Activated CD4-positive, alpha-beta T cell treated with anti-CD3 and anti-CD28 coated beads, Interleukin-2, amount 10 ng/mL, durations not matched to agents 7 days and 5 days (primary cell): ENCODE results near the gene SLCO3A1. TPM values are rescaled to one million over a fixed set of nuclear protein-coding genes. Genes with fewer than 3 reads are reported as not detected.

Experiments used
- CTCF ChIA-PET: fragments of 350-600 bp; sonication (Branson Sonifier 250); formaldehyde crosslinking; loops from one replicate; lab custom pipeline; 2021; ENCODE audit warnings: antibody characterized with exemption; lab: Charles Lee
- POLR2A ChIA-PET: fragments of 350-600 bp; sonication (Branson Sonifier 250); formaldehyde crosslinking; loops from one replicate; lab custom pipeline; 2021; ENCODE audit warnings: antibody characterized with exemption; lab: Charles Lee
- DNase-seq: peaks from one replicate; pipeline ENCODE4 v3.0.0-alpha.2; 2020
- H3K27ac Mint-ChIP-seq: one replicate; pipeline ENCODE4 v1.8.0; 2021; ENCODE audit warnings: mild to moderate bottlenecking, moderate library complexity, mixed read lengths
- H3K27me3 Mint-ChIP-seq: one replicate; pipeline ENCODE4 v1.8.0; 2021; ENCODE audit warnings: mixed read lengths
- H3K36me3 Mint-ChIP-seq: one replicate; pipeline ENCODE4 v1.8.0; 2021; ENCODE audit warnings: low read depth, mixed read lengths
- H3K4me1 Mint-ChIP-seq: one replicate; pipeline ENCODE4 v1.8.0; 2021; ENCODE audit warnings: mixed read lengths
- H3K4me3 Mint-ChIP-seq: one replicate; pipeline ENCODE4 v1.8.0; 2021; ENCODE audit warnings: mild to moderate bottlenecking, moderate library complexity, mixed read lengths
- H3K9me3 Mint-ChIP-seq: one replicate; pipeline ENCODE4 v1.8.0; 2021; ENCODE audit warnings: mixed read lengths
- total RNA-seq, 2 experiments: library from RNA; stranded (reverse); gene quantifications; one replicate each; pipeline ENCODE4 v1.2.3, GENCODE V29; 2021

SLCO3A1 gene
- total RNA-seq, 2 experiments from 2014 or later, result 41.8 to 46.8 TPM

GRCh38 chr15:92161039-92161670, 307.6 kb downstream of the SLCO3A1 start:
- ChIA-PET CTCF (interaction anchor here (0.6 kb wide), 1 partner anchor 787 kb away, joined by 3 read pairs; no protein-coding TSS in a partner anchor), POLR2A (no interaction called here)
- no peak overlapping the region for H3K4me3 Mint-ChIP-seq
- peaks cover 13% of the 10 kb centered on the region for H3K4me1 Mint-ChIP-seq
- no peaks in the 10 kb centered on the region for H3K27me3 Mint-ChIP-seq
- H3K27ac Mint-ChIP-seq, result peak overlapping the region; percentile 4
- H3K36me3 Mint-ChIP-seq, result peaks cover 5% of the 10 kb centered on the region
- DNase-seq, result no peak
- H3K9me3 Mint-ChIP-seq, result no peaks in the 10 kb centered on the region

DNA sequence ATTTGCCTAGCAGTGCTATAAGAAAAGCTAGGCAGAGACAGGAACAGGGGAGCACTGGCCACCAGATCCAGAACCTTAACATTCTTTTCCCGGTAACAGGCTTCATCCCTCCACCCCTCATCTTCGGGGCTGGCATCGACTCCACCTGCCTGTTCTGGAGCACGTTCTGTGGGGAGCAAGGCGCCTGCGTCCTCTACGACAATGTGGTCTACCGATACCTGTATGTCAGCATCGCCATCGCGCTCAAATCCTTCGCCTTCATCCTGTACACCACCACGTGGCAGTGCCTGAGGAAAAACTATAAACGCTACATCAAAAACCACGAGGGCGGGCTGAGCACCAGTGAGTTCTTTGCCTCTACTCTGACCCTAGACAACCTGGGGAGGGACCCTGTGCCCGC, 309.1 kb downstream of the SLCO3A1 start:
- ChIA-PET CTCF (no interaction called here), POLR2A (no interaction called here)
- H3K4me1 Mint-ChIP-seq, result peaks cover 13% of the 10 kb centered on the region
- H3K36me3 Mint-ChIP-seq, result peaks cover 5% of the 10 kb centered on the region
- H3K27me3 Mint-ChIP-seq, result no peaks in the 10 kb centered on the region
- DNase-seq, result no peak
- no peak overlapping the region for H3K4me3 Mint-ChIP-seq
- H3K27ac Mint-ChIP-seq, result no peak overlapping the region
- H3K9me3 Mint-ChIP-seq, result no peaks in the 10 kb centered on the region

DNA sequence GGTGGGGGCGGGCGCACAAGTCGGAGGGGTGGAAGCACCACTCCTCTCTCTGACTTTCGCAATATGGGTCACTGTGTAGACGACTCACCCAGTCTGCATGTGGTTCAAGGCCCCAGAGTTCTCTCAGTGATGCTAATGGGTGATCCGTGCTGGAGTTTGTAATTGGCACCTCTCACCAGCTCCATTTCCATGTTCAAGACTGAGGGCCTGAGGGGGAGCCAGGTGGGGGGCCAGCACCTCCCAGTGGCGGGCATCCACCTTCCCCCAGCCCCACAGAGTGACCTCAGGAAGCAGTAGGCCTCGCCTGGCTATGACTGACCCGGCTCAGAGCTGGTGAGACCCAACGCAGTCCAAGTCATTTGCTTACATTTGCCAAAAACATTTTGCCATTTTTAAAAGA, 310.1 kb downstream of the SLCO3A1 start:
- ChIA-PET POLR2A (no interaction called here), CTCF (no interaction called here)
- H3K27me3 Mint-ChIP-seq, result no peaks in the 10 kb centered on the region
- H3K4me3 Mint-ChIP-seq, result no peak overlapping the region
- H3K27ac Mint-ChIP-seq, result no peak overlapping the region
- H3K36me3 Mint-ChIP-seq, result peaks cover 5% of the 10 kb centered on the region
- H3K9me3 Mint-ChIP-seq, result no peaks in the 10 kb centered on the region
- H3K4me1 Mint-ChIP-seq, result peaks cover 4% of the 10 kb centered on the region
- DNase-seq, result no peak

GRCh38 chr15:92164327-92165000, 311.0 kb downstream of the SLCO3A1 start:
- no peak for DNase-seq
- no peak overlapping the region for H3K27ac Mint-ChIP-seq
- peaks cover 5% of the 10 kb centered on the region for H3K36me3 Mint-ChIP-seq
- H3K9me3 Mint-ChIP-seq, result no peaks in the 10 kb centered on the region
- ChIA-PET POLR2A (no interaction called here), CTCF (no interaction called here)
- H3K4me1 Mint-ChIP-seq, result peaks cover 4% of the 10 kb centered on the region
- H3K4me3 Mint-ChIP-seq, result no peak overlapping the region
- H3K27me3 Mint-ChIP-seq, result no peaks in the 10 kb centered on the region

GRCh38 chr15:92165001-92165346, 311.5 kb downstream of the SLCO3A1 start:
- Mint-ChIP-seq H3K4me3 (no peak overlapping the region), H3K4me1 (peaks cover 4% of the 10 kb centered on the region), H3K27ac (no peak overlapping the region), H3K9me3 (no peaks in the 10 kb centered on the region), H3K36me3 (peaks cover 5% of the 10 kb centered on the region), H3K27me3 (no peaks in the 10 kb centered on the region)
- CTCF ChIA-PET, result no interaction called here
- POLR2A ChIA-PET, result no interaction called here
- no peak for DNase-seq

DNA sequence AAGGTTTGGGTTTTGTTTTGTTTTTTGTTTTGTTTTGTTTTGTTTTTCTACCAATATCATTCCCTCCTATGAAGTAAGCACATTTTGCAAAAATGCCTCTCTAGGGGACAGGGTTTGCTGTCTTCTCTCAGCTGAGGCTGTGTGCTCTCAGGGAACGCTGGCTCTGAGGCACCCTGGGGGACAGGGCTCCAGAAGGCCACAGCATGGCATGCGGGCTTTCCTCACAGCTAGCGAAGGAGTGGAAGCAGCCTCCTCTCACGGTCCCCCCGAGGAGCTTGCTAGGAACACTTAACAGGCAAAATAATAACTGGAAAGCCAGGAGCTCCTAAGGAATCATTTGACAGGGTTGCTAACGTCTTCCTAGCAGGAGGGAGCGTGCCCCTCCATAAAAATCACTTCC, 312.5 kb downstream of the SLCO3A1 start:
- H3K4me3 Mint-ChIP-seq, result no peak overlapping the region
- no peaks in the 10 kb centered on the region for H3K9me3 Mint-ChIP-seq
- DNase-seq, result no peak
- no peak overlapping the region for H3K27ac Mint-ChIP-seq
- CTCF ChIA-PET, result interaction anchor here (0.6 kb wide), 1 partner anchor 153 kb away, joined by 4 read pairs; no protein-coding TSS in a partner anchor
- POLR2A ChIA-PET, result no interaction called here
- no peaks in the 10 kb centered on the region for H3K27me3 Mint-ChIP-seq
- peaks cover 4% of the 10 kb centered on the region for H3K4me1 Mint-ChIP-seq
- peaks cover 5% of the 10 kb centered on the region for H3K36me3 Mint-ChIP-seq

- H3K27me3 Mint-ChIP-seq, result no peaks in the 10 kb centered on the region
- DNase-seq, result no peak
- H3K9me3 Mint-ChIP-seq, result no peaks in the 10 kb centered on the region
- no peaks in the 10 kb centered on the region for H3K4me1 Mint-ChIP-seq
- CTCF ChIA-PET, result no interaction called here
- peaks cover 5% of the 10 kb centered on the region for H3K36me3 Mint-ChIP-seq
- POLR2A ChIA-PET, result no interaction called here
- no peak overlapping the region for H3K4me3 Mint-ChIP-seq
- H3K27ac Mint-ChIP-seq, result no peak overlapping the region
These were observed 313.4 kb downstream of the SLCO3A1 start for GRCh38 chr15:92166751-92167405.

GRCh38 chr15:92167451-92167850, 313.9 kb downstream of the SLCO3A1 start:
- no peak for DNase-seq
- H3K27me3 Mint-ChIP-seq, result no peaks in the 10 kb centered on the region
- no peaks in the 10 kb centered on the region for H3K9me3 Mint-ChIP-seq
- ChIA-PET POLR2A (no interaction called here), CTCF (no interaction called here)
- H3K27ac Mint-ChIP-seq, result no peak overlapping the region
- no peak overlapping the region for H3K4me3 Mint-ChIP-seq
- no peaks in the 10 kb centered on the region for H3K4me1 Mint-ChIP-seq
- peaks cover 5% of the 10 kb centered on the region for H3K36me3 Mint-ChIP-seq

DNA sequence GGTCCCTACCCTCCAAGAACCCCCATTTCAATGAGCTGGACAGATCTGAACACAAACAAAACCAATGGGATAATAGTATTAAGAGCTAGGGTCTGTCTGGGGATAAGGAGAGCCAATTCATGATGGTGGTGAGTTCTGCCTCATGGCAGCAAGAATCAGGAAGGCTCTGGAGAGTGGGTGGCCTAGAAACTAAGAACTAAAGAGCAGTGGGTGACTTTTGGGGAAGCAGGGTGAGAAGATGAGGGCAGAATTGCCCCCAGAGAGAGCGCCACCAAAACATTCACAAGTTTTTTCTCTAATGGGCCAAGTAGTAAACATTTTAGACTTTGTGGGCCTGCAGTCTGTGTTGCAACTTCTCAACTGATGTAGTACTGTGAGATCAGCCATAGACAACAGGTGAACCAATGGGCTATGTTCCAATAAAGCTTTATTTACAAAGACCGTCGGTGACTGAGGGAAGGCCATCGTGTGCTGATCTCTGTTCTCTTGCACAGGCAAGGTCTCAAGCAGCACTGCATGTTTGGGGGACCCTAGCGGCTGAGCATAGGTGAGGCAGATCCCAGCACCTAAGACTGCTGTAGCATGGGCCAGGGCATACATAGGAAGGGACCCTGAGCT, 314.7 kb downstream of the SLCO3A1 start:
- H3K4me3 Mint-ChIP-seq, result no peak overlapping the region
- no peaks in the 10 kb centered on the region for H3K4me1 Mint-ChIP-seq
- H3K27ac Mint-ChIP-seq, result no peak overlapping the region
- no peak for DNase-seq
- peaks cover 3% of the 10 kb centered on the region for H3K36me3 Mint-ChIP-seq
- ChIA-PET CTCF (interaction anchor here (1.0 to 1.4 kb wide), 2 partner anchors 12 to 13 kb away, joined by 3 read pairs; no protein-coding TSS in a partner anchor), POLR2A (no interaction called here)
- no peaks in the 10 kb centered on the region for H3K9me3 Mint-ChIP-seq
- no peaks in the 10 kb centered on the region for H3K27me3 Mint-ChIP-seq

GRCh38 chr15:92170897-92171296, 317.4 kb downstream of the SLCO3A1 start:
- POLR2A ChIA-PET, result no interaction called here
- Mint-ChIP-seq H3K36me3 (no peaks in the 10 kb centered on the region), H3K27ac (no peak overlapping the region), H3K9me3 (no peaks in the 10 kb centered on the region), H3K27me3 (no peaks in the 10 kb centered on the region), H3K4me1 (no peaks in the 10 kb centered on the region), H3K4me3 (no peak overlapping the region)
- CTCF ChIA-PET, result no interaction called here
- no peak for DNase-seq

- Mint-ChIP-seq H3K9me3 (no peaks in the 10 kb centered on the region), H3K36me3 (no peaks in the 10 kb centered on the region), H3K27me3 (peaks cover 21% of the 10 kb centered on the region), H3K4me1 (no peaks in the 10 kb centered on the region), H3K4me3 (no peak overlapping the region), H3K27ac (no peak overlapping the region)
- CTCF ChIA-PET, result no interaction called here
- POLR2A ChIA-PET, result no interaction called here
- DNase-seq, result no peak
These were observed 325.4 kb downstream of the SLCO3A1 start for GRCh38 chr15:92178911-92179310.

GRCh38 chr15:92184142-92184541, 330.6 kb downstream of the SLCO3A1 start:
- no peak overlapping the region for H3K4me3 Mint-ChIP-seq
- peaks cover 9% of the 10 kb centered on the region for H3K27me3 Mint-ChIP-seq
- H3K9me3 Mint-ChIP-seq, result no peaks in the 10 kb centered on the region
- no peak overlapping the region for H3K27ac Mint-ChIP-seq
- no peak for DNase-seq
- no peaks in the 10 kb centered on the region for H3K36me3 Mint-ChIP-seq
- CTCF ChIA-PET, result no interaction called here
- no peaks in the 10 kb centered on the region for H3K4me1 Mint-ChIP-seq
- POLR2A ChIA-PET, result no interaction called here

- no peak overlapping the region for H3K27ac Mint-ChIP-seq
- ChIA-PET CTCF (no interaction called here), POLR2A (no interaction called here)
- peaks cover 9% of the 10 kb centered on the region for H3K27me3 Mint-ChIP-seq
- H3K4me3 Mint-ChIP-seq, result no peak overlapping the region
- H3K9me3 Mint-ChIP-seq, result no peaks in the 10 kb centered on the region
- no peaks in the 10 kb centered on the region for H3K4me1 Mint-ChIP-seq
- no peak for DNase-seq
- H3K36me3 Mint-ChIP-seq, result no peaks in the 10 kb centered on the region
These were observed 331.2 kb downstream of the SLCO3A1 start for GRCh38 chr15:92184679-92185230.
